H9 (cell line): Measurements from ENCODE around the gene DTNBP1. TPM values are rescaled to one million over a fixed set of nuclear protein-coding genes. Genes with fewer than 3 reads are reported as not detected.

Experiments
- DNase-seq: peaks from one replicate; pipeline ENCODE4 v3.0.0-alpha.2; 2017
- H2AFZ ChIP-seq: one replicate; pipeline ENCODE4 v1.6.1; 2013; ENCODE audit warnings: mild to moderate bottlenecking, low read length, control low read depth, moderate library complexity
- H2AK5ac ChIP-seq: 2 replicates; pipeline ENCODE4 v1.6.1; 2013; ENCODE audit warnings: low read length, control low read depth, mixed read lengths; ENCODE audit not compliant: insufficient read length
- H2BK120ac ChIP-seq: one replicate; pipeline ENCODE4 v1.6.1; 2013; ENCODE audit warnings: low read depth, mild to moderate bottlenecking, low read length, control low read depth, inconsistent platforms; ENCODE audit not compliant: poor library complexity, severe bottlenecking
- H2BK12ac ChIP-seq: 2 replicates; pipeline ENCODE4 v1.6.1; 2013; ENCODE audit warnings: low read length, control low read depth, mixed read lengths, low read depth; ENCODE audit not compliant: insufficient read length
- H2BK15ac ChIP-seq: 2 replicates; pipeline ENCODE4 v1.6.1; 2013; ENCODE audit warnings: low read depth, low read length, control low read depth
- H2BK20ac ChIP-seq: one replicate; pipeline ENCODE4 v1.6.1; 2013; ENCODE audit warnings: low read depth, mild to moderate bottlenecking, low read length, control low read depth, inconsistent platforms; ENCODE audit not compliant: poor library complexity, severe bottlenecking
- H2BK5ac ChIP-seq: 2 replicates; pipeline ENCODE4 v1.6.1; 2013; ENCODE audit warnings: low read length, control low read depth, mixed read lengths; ENCODE audit not compliant: insufficient read length
- H3K14ac ChIP-seq: 2 replicates; pipeline ENCODE4 v1.6.1; 2013; ENCODE audit warnings: low read length, control low read depth; ENCODE audit not compliant: insufficient read depth
- H3K18ac ChIP-seq: 2 replicates; pipeline ENCODE4 v1.6.1; 2013; ENCODE audit warnings: low read depth, mild to moderate bottlenecking, mixed read lengths, low read length, control low read depth; ENCODE audit not compliant: insufficient read length
- H3K23ac ChIP-seq: 2 replicates; pipeline ENCODE4 v1.6.1; 2013; ENCODE audit warnings: low read length, control low read depth, mixed read lengths, low read depth; ENCODE audit not compliant: insufficient read length
- H3K23me2 ChIP-seq: 2 replicates; pipeline ENCODE4 v1.6.1; 2013; ENCODE audit warnings: low read depth, mild to moderate bottlenecking, mixed read lengths, low read length, control low read depth; ENCODE audit not compliant: insufficient read length, poor library complexity, severe bottlenecking
- H3K27ac ChIP-seq: 2 replicates; pipeline ENCODE4 v1.5.1; 2013; ENCODE audit warnings: low read length, control low read depth, mixed read lengths, low read depth; ENCODE audit not compliant: insufficient read length
- H3K27me3 ChIP-seq: 2 replicates; pipeline ENCODE4 v1.6.1; 2013; ENCODE audit warnings: low read length, control low read depth, inconsistent platforms; ENCODE audit not compliant: insufficient read depth
- H3K4ac ChIP-seq: 2 replicates; pipeline ENCODE4 v1.6.1; 2013; ENCODE audit warnings: low read depth, mild to moderate bottlenecking, control low read depth, inconsistent platforms, low read length, moderate library complexity
- H3K4me1 ChIP-seq: 2 replicates; pipeline ENCODE4 v1.6.1; 2013; ENCODE audit warnings: low read length, control low read depth, inconsistent platforms; ENCODE audit not compliant: insufficient read depth
- H3K4me2 ChIP-seq: 2 replicates; pipeline ENCODE4 v1.6.1; 2013; ENCODE audit warnings: low read length, control low read depth, mixed read lengths; ENCODE audit not compliant: insufficient read length, insufficient read depth
- H3K56ac ChIP-seq: 2 replicates; pipeline ENCODE4 v1.6.1; 2013; ENCODE audit warnings: low read depth, mild to moderate bottlenecking, mixed read lengths, low read length, control low read depth; ENCODE audit not compliant: insufficient read length
- H3K79me1 ChIP-seq: 2 replicates; pipeline ENCODE4 v1.6.1; 2013; ENCODE audit warnings: low read depth, mild to moderate bottlenecking, moderate library complexity, low read length, control low read depth, inconsistent platforms; ENCODE audit not compliant: insufficient read depth, poor library complexity, severe bottlenecking
- H3K79me2 ChIP-seq: 2 replicates; pipeline ENCODE4 v1.6.1; 2013; ENCODE audit warnings: low read length, control low read depth, inconsistent platforms; ENCODE audit not compliant: insufficient read depth
- H3K9ac ChIP-seq: 2 replicates; pipeline ENCODE4 v1.6.1; 2013; ENCODE audit warnings: low read length, control low read depth, mixed read lengths; ENCODE audit not compliant: insufficient read length; ENCODE audit errors: extremely low read depth
- H3K9me3 ChIP-seq: one replicate; pipeline ENCODE4 v1.6.1; 2013; ENCODE audit warnings: low read depth, low read length, inconsistent platforms; ENCODE audit not compliant: control insufficient read depth
- H3T11ph ChIP-seq: one replicate; pipeline ENCODE4 v1.6.1; 2013; ENCODE audit warnings: mild to moderate bottlenecking, low read length, control low read depth, inconsistent platforms
- H4K20me1 ChIP-seq: one replicate; pipeline ENCODE4 v1.6.1; 2013; ENCODE audit not compliant: control insufficient read depth, insufficient read length, insufficient read depth
- H4K5ac ChIP-seq: 2 replicates; pipeline ENCODE4 v1.6.1; 2013; ENCODE audit warnings: low read depth, mild to moderate bottlenecking, mixed read lengths, low read length, control low read depth; ENCODE audit not compliant: insufficient read length
- H4K8ac ChIP-seq: replicated peaks from 2 replicates; pipeline ENCODE4 v1.6.1; 2013; ENCODE audit warnings: low read length, control low read depth, mixed read lengths, low read depth; ENCODE audit not compliant: insufficient read length
- H4K91ac ChIP-seq: 2 replicates; pipeline ENCODE4 v1.6.1; 2013; ENCODE audit warnings: low read depth, mild to moderate bottlenecking, moderate library complexity, mixed read lengths, low read length, control low read depth; ENCODE audit not compliant: insufficient read length
- H3K27ac Mint-ChIP-seq, 3 experiments: 2 replicates in 2 of 3; 3 replicates in 1 of 3; pipeline ENCODE4 v1.8.0; 2020 to 2021; ENCODE audit warnings: mixed read lengths in 3 of 3, mild to moderate bottlenecking in 1 of 3, moderate library complexity in 1 of 3
- H3K27me3 Mint-ChIP-seq: 2 replicates; pipeline ENCODE4 v1.8.0; 2021; ENCODE audit warnings: low read depth, mild to moderate bottlenecking, moderate library complexity, mixed read lengths
- H3K36me3 Mint-ChIP-seq, 3 experiments: 2 replicates in 2 of 3; 3 replicates in 1 of 3; pipeline ENCODE4 v1.8.0; 2020 to 2021; ENCODE audit warnings: low read depth in 3 of 3, mixed read lengths in 3 of 3; ENCODE audit not compliant: insufficient read depth in 1 of 3
- H3K4me1 Mint-ChIP-seq, 2 experiments: 2 replicates each; pipeline ENCODE4 v1.8.0; 2020; ENCODE audit warnings: mixed read lengths in 2 of 2
- H3K4me3 Mint-ChIP-seq, 2 experiments: 2 replicates in 1 of 2; 3 replicates in 1 of 2; pipeline ENCODE4 v1.8.0; 2020 to 2021; ENCODE audit warnings: mild to moderate bottlenecking in 2 of 2, mixed read lengths in 2 of 2, moderate library complexity in 1 of 2
- H3K9me3 Mint-ChIP-seq, 2 experiments: 2 replicates in 1 of 2; 3 replicates in 1 of 2; pipeline ENCODE4 v1.8.0; 2020; ENCODE audit warnings: mild to moderate bottlenecking in 2 of 2, mixed read lengths in 2 of 2, moderate library complexity in 1 of 2
- WGBS: extraction: QIAGEN DNeasy Blood & Tissue Kit; methylation state at CpG from one replicate; pipeline ENCODE4 v1.1.7; 2013; ENCODE audit warnings: missing lambda C conversion rate, low lambda C conversion rate, mixed read lengths; ENCODE audit not compliant: insufficient read length; ENCODE audit errors: extremely low coverage; 5-methylcytosine and 5-hydroxymethylcytosine counted together
- total RNA-seq: library from RNA; stranded (reverse); gene quantifications from 2 replicates; pipeline ENCODE4 v1.2.1, GENCODE V29; 2021
- TF ChIP-seq, protein P1 (sequence below): fragments of 200-600 bp; sonication (generic); conservative IDR thresholded peaks from 3 replicates; pipeline ENCODE4 v1.8.0; 2021; ENCODE audit warnings: antibody characterized with exemption, mild to moderate bottlenecking

Gene DTNBP1
- total RNA-seq, 1 experiment from 2014 or later: 12.9 TPM

DNA sequence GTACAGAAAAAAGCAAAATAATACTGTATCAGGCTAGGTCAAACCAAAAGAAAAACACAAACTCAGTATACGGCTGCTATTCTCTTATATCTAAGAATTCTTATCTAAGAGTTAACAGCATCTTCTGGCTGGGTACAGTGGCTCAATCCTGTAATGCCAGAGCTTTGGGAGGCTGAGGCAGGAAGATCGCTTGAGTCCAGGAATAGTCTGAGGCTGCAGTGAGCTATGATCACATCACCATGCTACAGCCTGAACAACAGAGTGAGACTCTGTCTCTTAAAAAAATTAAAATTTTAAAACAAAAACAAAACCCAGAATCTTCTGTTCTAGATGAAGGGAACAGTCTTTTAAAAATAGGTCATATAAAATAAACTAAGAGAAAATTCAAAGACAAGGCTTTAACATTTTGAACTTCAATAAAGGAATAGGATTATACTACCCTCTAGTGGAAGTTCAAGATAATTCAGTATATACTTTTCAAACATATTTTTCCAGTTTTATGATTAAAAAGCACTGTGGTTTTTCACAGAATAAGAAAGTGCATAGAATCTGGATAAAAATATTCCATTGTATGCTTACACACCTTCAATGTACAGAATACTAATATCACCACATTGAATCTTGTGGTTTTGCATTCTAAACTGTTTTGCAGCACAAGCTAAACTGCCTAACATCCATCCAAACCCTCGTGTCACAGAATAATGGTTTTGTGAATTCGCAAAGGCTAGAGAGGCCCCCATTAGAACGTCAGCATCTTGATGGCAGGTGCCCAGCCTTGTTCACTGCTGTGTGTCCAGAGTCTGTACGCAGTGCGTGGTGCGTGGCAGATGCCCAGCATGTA lies 39.3 kb downstream of the DTNBP1 start:
- Mint-ChIP-seq H3K36me3 (peaks cover 0 to 5% (median 0%) of the 10 kb centered on the region in 3 experiments; a peak in 2 of 7 replicates), H3K4me3 (no peak overlapping the region), H3K9me3 (no peaks in the 10 kb centered on the region), H3K4me1 (peaks cover 11% of the 10 kb centered on the region in 2 experiments), H3K27ac (no peak overlapping the region; a peak in 1 of 7 replicates), H3K27me3 (no peaks in the 10 kb centered on the region; the same call in 1 of the 2 replicates)
- Histone ChIP-seq H2BK12ac (no peak overlapping the region), H2AFZ (no peak overlapping the region), H3K56ac (no peak overlapping the region), H2BK15ac (no peak overlapping the region), H4K91ac (no peak overlapping the region), H3K14ac (no peak overlapping the region), H3K4me1 (no peaks in the 10 kb centered on the region), H3K23me2 (no peaks in the 10 kb centered on the region), H3K4ac (no peak overlapping the region), H3K9me3 (no peaks in the 10 kb centered on the region), H3K4me2 (no peak overlapping the region), H2AK5ac (no peak overlapping the region), H3K9ac (no peak overlapping the region), H3K27me3 (no peaks in the 10 kb centered on the region), H3K18ac (no peak overlapping the region), H3T11ph (no peak overlapping the region), H3K27ac (no peak overlapping the region), H2BK20ac (no peak overlapping the region), H3K23ac (no peak overlapping the region), H4K8ac (no peak overlapping the region), H2BK120ac (no peak overlapping the region), H4K20me1 (no peaks in the 10 kb centered on the region), H2BK5ac (no peak overlapping the region), H4K5ac (no peak overlapping the region), H3K79me1 (no peaks in the 10 kb centered on the region), H3K79me2 (no peaks in the 10 kb centered on the region)
- no peak for DNase-seq
- TF ChIP-seq, protein P1, sequence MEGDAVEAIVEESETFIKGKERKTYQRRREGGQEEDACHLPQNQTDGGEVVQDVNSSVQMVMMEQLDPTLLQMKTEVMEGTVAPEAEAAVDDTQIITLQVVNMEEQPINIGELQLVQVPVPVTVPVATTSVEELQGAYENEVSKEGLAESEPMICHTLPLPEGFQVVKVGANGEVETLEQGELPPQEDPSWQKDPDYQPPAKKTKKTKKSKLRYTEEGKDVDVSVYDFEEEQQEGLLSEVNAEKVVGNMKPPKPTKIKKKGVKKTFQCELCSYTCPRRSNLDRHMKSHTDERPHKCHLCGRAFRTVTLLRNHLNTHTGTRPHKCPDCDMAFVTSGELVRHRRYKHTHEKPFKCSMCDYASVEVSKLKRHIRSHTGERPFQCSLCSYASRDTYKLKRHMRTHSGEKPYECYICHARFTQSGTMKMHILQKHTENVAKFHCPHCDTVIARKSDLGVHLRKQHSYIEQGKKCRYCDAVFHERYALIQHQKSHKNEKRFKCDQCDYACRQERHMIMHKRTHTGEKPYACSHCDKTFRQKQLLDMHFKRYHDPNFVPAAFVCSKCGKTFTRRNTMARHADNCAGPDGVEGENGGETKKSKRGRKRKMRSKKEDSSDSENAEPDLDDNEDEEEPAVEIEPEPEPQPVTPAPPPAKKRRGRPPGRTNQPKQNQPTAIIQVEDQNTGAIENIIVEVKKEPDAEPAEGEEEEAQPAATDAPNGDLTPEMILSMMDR: peak; percentile 84
- WGBS: no CpG with 5 or more reads among the region's 8 CpGs
